HepG2 (cell line): Measurements from ENCODE around the gene RPL26. TPM values are rescaled to one million over a fixed set of nuclear protein-coding genes. Genes with fewer than 3 reads are reported as not detected.

Source experiments
- ATF7-NPFF ChIP-seq: sonication (generic); formaldehyde crosslinking; IDR thresholded peaks from 2 replicates; pipeline ENCODE4 v1.8.1; 2023; ENCODE audit warnings: mild to moderate bottlenecking, low read depth, missing genetic modification reagents, moderate library complexity
- BORCS8-MEF2B ChIP-seq: sonication (generic); formaldehyde crosslinking; IDR thresholded peaks from 2 replicates; pipeline ENCODE4 v1.8.0; 2022; ENCODE audit warnings: mild to moderate bottlenecking, missing genetic modification reagents
- CBFB ChIP-seq: sonication (generic); formaldehyde crosslinking; IDR thresholded peaks from 2 replicates; pipeline ENCODE4 v1.4.0; 2020; ENCODE audit warnings: missing genetic modification reagents
- CEBPB ChIP-seq: IDR thresholded peaks from 2 replicates; pipeline ENCODE4 v1.6.1; 2011; ENCODE audit warnings: low read depth, low read length, improper control_type of control experiment, borderline replicate concordance
- CREB1 ChIP-seq, 2 experiments: fragments of 450-650 bp in 1 of 2; IDR thresholded peaks; 2 replicates each; pipeline ENCODE4 v1.6.1; 2016 to 2017; ENCODE audit warnings: control low read depth in 1 of 2, mild to moderate bottlenecking in 1 of 2, missing compliant biosample characterization in 1 of 2, missing genetic modification characterization in 1 of 2
- KLF9 ChIP-seq: IDR thresholded peaks from 2 replicates; pipeline ENCODE4 v1.6.1; 2016; ENCODE audit warnings: low read depth
- MTA1 ChIP-seq: sonication (generic); formaldehyde crosslinking; IDR thresholded peaks from 2 replicates; pipeline ENCODE4 v1.4.0; 2020; ENCODE audit warnings: missing genetic modification reagents, mild to moderate bottlenecking, borderline replicate concordance
- NPAS2 ChIP-seq: sonication (generic); formaldehyde crosslinking; IDR thresholded peaks from 2 replicates; pipeline ENCODE4 v1.8.0; 2022; ENCODE audit warnings: mild to moderate bottlenecking, missing genetic modification reagents, borderline replicate concordance
- SNAI1 ChIP-seq: sonication (generic); formaldehyde crosslinking; IDR thresholded peaks from 2 replicates; pipeline ENCODE4 v1.5.0; 2020; ENCODE audit warnings: mild to moderate bottlenecking, missing genetic modification reagents, borderline replicate concordance
- ZEB1 ChIP-seq: IDR thresholded peaks from 2 replicates; pipeline ENCODE4 v1.6.1; 2012; ENCODE audit warnings: mild to moderate bottlenecking, low read depth, inconsistent platforms; ENCODE audit not compliant: insufficient replicate concordance
- ZFP37 ChIP-seq: sonication (generic); formaldehyde crosslinking; IDR thresholded peaks from 2 replicates; pipeline ENCODE4 v1.4.0; 2020; ENCODE audit warnings: missing genetic modification reagents, borderline replicate concordance
- ZNF30 ChIP-seq: sonication (generic); formaldehyde crosslinking; IDR thresholded peaks from 2 replicates; pipeline ENCODE4 v1.5.0; 2020; ENCODE audit warnings: mild to moderate bottlenecking, missing genetic modification reagents
- ZNF557 ChIP-seq: sonication (generic); formaldehyde crosslinking; IDR thresholded peaks from 2 replicates; pipeline ENCODE4 v1.4.0; 2020; ENCODE audit warnings: missing genetic modification reagents
- ZNF629 ChIP-seq: sonication (generic); formaldehyde crosslinking; conservative IDR thresholded peaks from 2 replicates; pipeline ENCODE4 v1.5.0; 2020; ENCODE audit warnings: missing genetic modification reagents
- polyA plus RNA-seq, 8 experiments: library from polyadenylated mRNA; depleted of rRNA in 3 of 8; stranded (reverse) in 7 of 8; unstranded in 1 of 8; fragments of >200 nt; fragmentation: Illumina TruSeq in 4 of 8; extraction: Trizol in 4 of 8; gene quantifications; 2 replicates each; pipeline versions ENCODE4 v1.2.1 to v1.2.3, GENCODE V29; 2011 to 2016; ENCODE audit warnings: low read depth in 4 of 8, missing spikeins in 1 of 8, mixed read lengths in 1 of 8; ENCODE audit not compliant: insufficient read depth in 1 of 8
- total RNA-seq, 5 experiments: library from RNA; depleted of rRNA; stranded (reverse); fragments of >200 nt; fragmentation: Illumina TruSeq; extraction: Trizol; gene quantifications; 2 replicates each; pipeline ENCODE4 v1.2.3, GENCODE V29; 2016; ENCODE audit warnings: low read depth in 1 of 5
- TF ChIP-seq, protein P1 (sequence below): sonication (generic); formaldehyde crosslinking; IDR thresholded peaks from 2 replicates; pipeline ENCODE4 v1.5.0; 2020; ENCODE audit warnings: mild to moderate bottlenecking, missing genetic modification reagents, borderline replicate concordance
- TF ChIP-seq, protein P2 (sequence below): sonication (generic); formaldehyde crosslinking; IDR thresholded peaks from 2 replicates; pipeline ENCODE4 v1.4.0; 2020; ENCODE audit warnings: mild to moderate bottlenecking, missing genetic modification reagents, borderline replicate concordance

The RPL26 gene
- total and polyA plus RNA-seq, 2 of the 13 experiments (the other 11 are each of a cell fraction or from before 2014, with no cell fraction given): 2,817 to 3,529 TPM

DNA sequence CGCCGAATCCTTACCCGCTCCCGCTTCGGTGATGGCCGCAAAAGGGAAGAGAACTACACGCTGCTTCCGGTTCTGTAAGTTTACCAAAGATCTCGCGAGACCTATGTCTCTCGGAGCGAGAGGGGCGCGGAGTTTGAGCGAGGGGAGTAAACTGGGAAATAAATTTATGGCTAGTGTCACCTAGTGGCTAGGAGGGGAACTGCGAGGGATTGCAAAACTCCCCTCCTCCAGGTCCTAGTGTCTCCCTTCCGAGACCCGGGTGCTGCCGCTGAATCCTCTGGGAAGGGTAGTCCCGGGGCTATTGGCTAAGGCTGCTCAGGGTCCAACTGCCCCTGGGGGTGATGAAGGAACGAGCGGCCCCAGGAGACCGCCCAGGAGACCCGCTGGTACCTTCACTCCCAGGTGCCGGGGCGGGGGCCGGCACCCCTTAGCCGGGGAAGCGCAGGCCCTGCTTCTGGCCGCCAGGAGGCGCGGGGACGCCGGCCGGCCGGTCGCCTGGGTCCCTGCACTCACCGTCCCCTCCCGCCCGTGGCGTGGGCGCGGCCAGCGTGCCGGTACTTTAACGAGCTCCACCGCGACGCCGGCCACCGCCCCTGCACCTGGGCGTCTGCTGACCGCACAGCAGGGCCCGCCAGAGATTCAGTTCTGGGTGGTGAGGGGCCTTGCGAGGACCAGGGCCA is at the start of gene RPL26 (continued):
- TF ChIP-seq, protein P1, sequence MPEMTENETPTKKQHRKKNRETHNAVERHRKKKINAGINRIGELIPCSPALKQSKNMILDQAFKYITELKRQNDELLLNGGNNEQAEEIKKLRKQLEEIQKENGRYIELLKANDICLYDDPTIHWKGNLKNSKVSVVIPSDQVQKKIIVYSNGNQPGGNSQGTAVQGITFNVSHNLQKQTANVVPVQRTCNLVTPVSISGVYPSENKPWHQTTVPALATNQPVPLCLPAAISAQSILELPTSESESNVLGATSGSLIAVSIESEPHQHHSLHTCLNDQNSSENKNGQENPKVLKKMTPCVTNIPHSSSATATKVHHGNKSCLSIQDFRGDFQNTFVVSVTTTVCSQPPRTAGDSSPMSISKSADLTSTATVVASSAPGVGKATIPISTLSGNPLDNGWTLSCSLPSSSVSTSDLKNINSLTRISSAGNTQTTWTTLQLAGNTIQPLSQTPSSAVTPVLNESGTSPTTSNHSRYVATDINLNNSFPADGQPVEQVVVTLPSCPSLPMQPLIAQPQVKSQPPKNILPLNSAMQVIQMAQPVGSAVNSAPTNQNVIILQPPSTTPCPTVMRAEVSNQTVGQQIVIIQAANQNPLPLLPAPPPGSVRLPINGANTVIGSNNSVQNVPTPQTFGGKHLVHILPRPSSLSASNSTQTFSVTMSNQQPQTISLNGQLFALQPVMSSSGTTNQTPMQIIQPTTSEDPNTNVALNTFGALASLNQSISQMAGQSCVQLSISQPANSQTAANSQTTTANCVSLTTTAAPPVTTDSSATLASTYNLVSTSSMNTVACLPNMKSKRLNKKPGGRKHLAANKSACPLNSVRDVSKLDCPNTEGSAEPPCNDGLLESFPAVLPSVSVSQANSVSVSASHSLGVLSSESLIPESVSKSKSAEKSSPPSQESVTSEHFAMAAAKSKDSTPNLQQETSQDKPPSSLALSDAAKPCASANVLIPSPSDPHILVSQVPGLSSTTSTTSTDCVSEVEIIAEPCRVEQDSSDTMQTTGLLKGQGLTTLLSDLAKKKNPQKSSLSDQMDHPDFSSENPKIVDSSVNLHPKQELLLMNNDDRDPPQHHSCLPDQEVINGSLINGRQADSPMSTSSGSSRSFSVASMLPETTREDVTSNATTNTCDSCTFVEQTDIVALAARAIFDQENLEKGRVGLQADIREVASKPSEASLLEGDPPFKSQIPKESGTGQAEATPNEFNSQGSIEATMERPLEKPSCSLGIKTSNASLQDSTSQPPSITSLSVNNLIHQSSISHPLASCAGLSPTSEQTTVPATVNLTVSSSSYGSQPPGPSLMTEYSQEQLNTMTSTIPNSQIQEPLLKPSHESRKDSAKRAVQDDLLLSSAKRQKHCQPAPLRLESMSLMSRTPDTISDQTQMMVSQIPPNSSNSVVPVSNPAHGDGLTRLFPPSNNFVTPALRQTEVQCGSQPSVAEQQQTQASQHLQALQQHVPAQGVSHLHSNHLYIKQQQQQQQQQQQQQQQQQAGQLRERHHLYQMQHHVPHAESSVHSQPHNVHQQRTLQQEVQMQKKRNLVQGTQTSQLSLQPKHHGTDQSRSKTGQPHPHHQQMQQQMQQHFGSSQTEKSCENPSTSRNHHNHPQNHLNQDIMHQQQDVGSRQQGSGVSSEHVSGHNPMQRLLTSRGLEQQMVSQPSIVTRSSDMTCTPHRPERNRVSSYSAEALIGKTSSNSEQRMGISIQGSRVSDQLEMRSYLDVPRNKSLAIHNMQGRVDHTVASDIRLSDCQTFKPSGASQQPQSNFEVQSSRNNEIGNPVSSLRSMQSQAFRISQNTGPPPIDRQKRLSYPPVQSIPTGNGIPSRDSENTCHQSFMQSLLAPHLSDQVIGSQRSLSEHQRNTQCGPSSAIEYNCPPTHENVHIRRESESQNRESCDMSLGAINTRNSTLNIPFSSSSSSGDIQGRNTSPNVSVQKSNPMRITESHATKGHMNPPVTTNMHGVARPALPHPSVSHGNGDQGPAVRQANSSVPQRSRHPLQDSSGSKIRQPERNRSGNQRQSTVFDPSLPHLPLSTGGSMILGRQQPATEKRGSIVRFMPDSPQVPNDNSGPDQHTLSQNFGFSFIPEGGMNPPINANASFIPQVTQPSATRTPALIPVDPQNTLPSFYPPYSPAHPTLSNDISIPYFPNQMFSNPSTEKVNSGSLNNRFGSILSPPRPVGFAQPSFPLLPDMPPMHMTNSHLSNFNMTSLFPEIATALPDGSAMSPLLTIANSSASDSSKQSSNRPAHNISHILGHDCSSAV (CRISPR knock-in tag): no peak
- TF ChIP-seq, protein P2, sequence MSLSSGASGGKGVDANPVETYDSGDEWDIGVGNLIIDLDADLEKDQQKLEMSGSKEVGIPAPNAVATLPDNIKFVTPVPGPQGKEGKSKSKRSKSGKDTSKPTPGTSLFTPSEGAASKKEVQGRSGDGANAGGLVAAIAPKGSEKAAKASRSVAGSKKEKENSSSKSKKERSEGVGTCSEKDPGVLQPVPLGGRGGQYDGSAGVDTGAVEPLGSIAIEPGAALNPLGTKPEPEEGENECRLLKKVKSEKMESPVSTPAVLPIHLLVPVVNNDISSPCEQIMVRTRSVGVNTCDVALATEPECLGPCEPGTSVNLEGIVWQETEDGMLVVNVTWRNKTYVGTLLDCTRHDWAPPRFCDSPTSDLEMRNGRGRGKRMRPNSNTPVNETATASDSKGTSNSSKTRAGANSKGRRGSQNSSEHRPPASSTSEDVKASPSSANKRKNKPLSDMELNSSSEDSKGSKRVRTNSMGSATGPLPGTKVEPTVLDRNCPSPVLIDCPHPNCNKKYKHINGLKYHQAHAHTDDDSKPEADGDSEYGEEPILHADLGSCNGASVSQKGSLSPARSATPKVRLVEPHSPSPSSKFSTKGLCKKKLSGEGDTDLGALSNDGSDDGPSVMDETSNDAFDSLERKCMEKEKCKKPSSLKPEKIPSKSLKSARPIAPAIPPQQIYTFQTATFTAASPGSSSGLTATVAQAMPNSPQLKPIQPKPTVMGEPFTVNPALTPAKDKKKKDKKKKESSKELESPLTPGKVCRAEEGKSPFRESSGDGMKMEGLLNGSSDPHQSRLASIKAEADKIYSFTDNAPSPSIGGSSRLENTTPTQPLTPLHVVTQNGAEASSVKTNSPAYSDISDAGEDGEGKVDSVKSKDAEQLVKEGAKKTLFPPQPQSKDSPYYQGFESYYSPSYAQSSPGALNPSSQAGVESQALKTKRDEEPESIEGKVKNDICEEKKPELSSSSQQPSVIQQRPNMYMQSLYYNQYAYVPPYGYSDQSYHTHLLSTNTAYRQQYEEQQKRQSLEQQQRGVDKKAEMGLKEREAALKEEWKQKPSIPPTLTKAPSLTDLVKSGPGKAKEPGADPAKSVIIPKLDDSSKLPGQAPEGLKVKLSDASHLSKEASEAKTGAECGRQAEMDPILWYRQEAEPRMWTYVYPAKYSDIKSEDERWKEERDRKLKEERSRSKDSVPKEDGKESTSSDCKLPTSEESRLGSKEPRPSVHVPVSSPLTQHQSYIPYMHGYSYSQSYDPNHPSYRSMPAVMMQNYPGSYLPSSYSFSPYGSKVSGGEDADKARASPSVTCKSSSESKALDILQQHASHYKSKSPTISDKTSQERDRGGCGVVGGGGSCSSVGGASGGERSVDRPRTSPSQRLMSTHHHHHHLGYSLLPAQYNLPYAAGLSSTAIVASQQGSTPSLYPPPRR (CRISPR knock-in tag): no peak; the same call in 1 of the 2 replicates
- TF ChIP-seq KLF9 (CRISPR knock-in tag): no peak
- TF ChIP-seq BORCS8-MEF2B (CRISPR knock-in tag): peak; percentile 52; the same call in 1 of the 2 replicates
- TF ChIP-seq SNAI1: no peak
- no peak; the same call in 1 of the 2 replicates for TF ChIP-seq ZNF557 (CRISPR knock-in tag)
- no peak for TF ChIP-seq ZEB1
- TF ChIP-seq ZNF629 (CRISPR knock-in tag): peak; percentile 5; the same call in 1 of the 2 replicates
- 0 out of 2 replicates have a peak, but pooled peaks have one; percentile 68 for TF ChIP-seq ZNF30 (CRISPR knock-in tag)
- peak; percentile 91 for TF ChIP-seq CEBPB
- TF ChIP-seq ZFP37 (CRISPR knock-in tag): no peak
- peak; percentile 38 for TF ChIP-seq ATF7-NPFF (CRISPR knock-in tag)
- peak; percentile 37; the same call in 1 of the 2 replicates for TF ChIP-seq CREB1 (IDR thresholded peaks at IDR 0.05)
- peak; percentile 87 for TF ChIP-seq CREB1 (CRISPR knock-in tag; IDR thresholded peaks at IDR 0.05)
- peak; percentile 73 for TF ChIP-seq CBFB (CRISPR knock-in tag)
- no peak for TF ChIP-seq NPAS2 (CRISPR knock-in tag)
- TF ChIP-seq MTA1 (CRISPR knock-in tag): peak; percentile 83; the same call in 1 of the 2 replicates
